ENCODE measurements around the gene LAG3. TPM values are rescaled to one million over a fixed set of nuclear protein-coding genes. Genes with fewer than 3 reads are reported as not detected.
A peak's percentile ranks its signal among the peaks of the same experiment; 100 is the strongest.

Gene LAG3
- total RNA-seq, 4 donors from 2014 or later = 0.68 to 1.4 TPM; not detected in 2

DNA sequence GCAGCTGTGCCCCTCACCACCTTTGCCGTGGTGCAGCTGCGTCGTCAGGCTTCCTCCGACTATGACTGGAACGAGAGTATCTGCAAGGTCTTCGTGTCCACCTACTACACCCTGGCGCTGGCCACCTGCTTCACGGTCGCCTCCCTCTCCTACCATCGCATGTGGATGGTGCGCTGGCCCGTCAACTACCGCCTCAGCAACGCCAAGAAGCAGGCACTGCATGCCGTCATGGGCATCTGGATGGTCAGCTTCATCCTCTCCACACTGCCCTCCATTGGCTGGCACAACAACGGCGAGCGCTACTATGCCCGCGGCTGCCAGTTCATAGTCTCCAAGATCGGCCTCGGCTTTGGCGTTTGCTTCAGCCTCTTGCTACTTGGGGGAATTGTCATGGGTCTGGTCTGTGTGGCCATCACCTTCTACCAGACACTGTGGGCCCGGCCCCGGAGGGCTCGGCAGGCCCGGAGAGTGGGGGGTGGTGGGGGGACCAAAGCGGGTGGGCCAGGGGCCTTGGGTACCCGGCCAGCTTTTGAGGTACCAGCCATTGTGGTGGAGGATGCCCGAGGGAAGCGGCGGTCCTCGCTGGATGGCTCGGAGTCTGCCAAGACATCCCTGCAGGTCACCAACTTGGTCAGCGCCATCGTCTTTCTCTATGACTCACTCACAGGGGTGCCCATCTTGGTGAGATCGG lies 51.9 kb downstream of the LAG3 start:
- in situ Hi-C loops (cut with MboI; ENCODE audit: low pct_ligation_motif_present in 1 of 4, low pct_unique_long_range_greater_than_20kb in 1 of 4, low sequenced_read_pairs in 3 of 4) = loop anchor here in 1 of 4 donors (10.0 kb wide), 1 partner anchor 79 kb away; no protein-coding TSS in a partner anchor
- WGBS, 2 donors (ENCODE audit: low coverage in 1 of 2) = 79 to 86% methylated on average over 7 to 37 of the region's 37 CpGs

DNA sequence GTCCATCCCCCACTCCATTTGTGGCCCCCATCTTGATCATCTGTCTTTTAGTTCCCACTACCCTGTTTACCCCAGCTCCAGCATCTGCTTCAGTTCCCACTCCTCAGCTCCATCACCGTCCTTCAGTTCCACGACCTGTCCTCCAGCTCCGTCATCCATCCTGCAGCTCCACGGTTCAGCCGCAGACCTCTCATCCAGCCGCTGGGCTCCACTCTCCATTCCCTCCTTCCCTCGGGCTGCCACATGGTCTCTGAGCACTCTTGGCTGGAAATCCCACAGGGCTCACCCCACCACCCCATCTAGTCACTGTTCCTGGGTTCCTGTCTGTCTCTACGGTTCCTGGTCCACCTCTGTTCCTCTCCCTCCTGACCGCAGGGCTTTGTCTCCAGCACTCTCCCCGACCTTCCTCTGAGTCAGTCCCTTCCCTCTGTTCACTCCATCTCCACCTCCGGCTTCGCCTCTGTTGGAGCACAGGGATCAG lies 52.6 kb downstream of the LAG3 start:
- Histone ChIP-seq H3K4me1 (peaks cover 14 to 47% (median 30%) of the 10 kb centered on the region in 4 donors), H3K36me3 (no peaks in the 10 kb centered on the region), H3K4me3 (no peak overlapping the region), H3K27me3 (peaks cover 61% of the 10 kb centered on the region), H3K9me3 (no peaks in the 10 kb centered on the region), H3K27ac (no peak overlapping the region)
- no peak for TF ChIP-seq POLR2A (IDR thresholded peaks at IDR 0.05)
- TF ChIP-seq POLR2AphosphoS5 (IDR thresholded peaks at IDR 0.05) = no peak
- TF ChIP-seq, protein P1, sequence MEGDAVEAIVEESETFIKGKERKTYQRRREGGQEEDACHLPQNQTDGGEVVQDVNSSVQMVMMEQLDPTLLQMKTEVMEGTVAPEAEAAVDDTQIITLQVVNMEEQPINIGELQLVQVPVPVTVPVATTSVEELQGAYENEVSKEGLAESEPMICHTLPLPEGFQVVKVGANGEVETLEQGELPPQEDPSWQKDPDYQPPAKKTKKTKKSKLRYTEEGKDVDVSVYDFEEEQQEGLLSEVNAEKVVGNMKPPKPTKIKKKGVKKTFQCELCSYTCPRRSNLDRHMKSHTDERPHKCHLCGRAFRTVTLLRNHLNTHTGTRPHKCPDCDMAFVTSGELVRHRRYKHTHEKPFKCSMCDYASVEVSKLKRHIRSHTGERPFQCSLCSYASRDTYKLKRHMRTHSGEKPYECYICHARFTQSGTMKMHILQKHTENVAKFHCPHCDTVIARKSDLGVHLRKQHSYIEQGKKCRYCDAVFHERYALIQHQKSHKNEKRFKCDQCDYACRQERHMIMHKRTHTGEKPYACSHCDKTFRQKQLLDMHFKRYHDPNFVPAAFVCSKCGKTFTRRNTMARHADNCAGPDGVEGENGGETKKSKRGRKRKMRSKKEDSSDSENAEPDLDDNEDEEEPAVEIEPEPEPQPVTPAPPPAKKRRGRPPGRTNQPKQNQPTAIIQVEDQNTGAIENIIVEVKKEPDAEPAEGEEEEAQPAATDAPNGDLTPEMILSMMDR (IDR thresholded peaks at IDR 0.05) = no peak
- TF ChIP-seq EP300 (IDR thresholded peaks at IDR 0.05; ENCODE audit: low read depth) = no peak
- DNase-seq = no peak
- in situ Hi-C loops (cut with MboI; ENCODE audit: low pct_ligation_motif_present in 1 of 4, low pct_unique_long_range_greater_than_20kb in 1 of 4, low sequenced_read_pairs in 3 of 4) = loop anchor here in 3 of 4 donors (10.0 to 25.0 kb wide), 2 partner anchors 80 to 88 kb away; no protein-coding TSS in a partner anchor
- 51 to 53% methylated on average over 7 to 12 of the region's 12 CpGs for WGBS, 2 donors (ENCODE audit: low coverage in 1 of 2)
- intact Hi-C loops (cut with DNase I; ENCODE audit: low total_unique reads) = loop anchor here (5.0 kb wide), 1 partner anchor 88 kb away; no protein-coding TSS in a partner anchor

More for the DNA sequence above, 51.9 kb downstream of the LAG3 start:
- Histone ChIP-seq H3K9me3 (no peaks in the 10 kb centered on the region), H3K4me1 (peaks cover 14 to 40% (median 25%) of the 10 kb centered on the region in 4 donors), H3K27ac (no peak overlapping the region), H3K4me3 (no peak overlapping the region), H3K36me3 (no peaks in the 10 kb centered on the region), H3K27me3 (peaks cover 54% of the 10 kb centered on the region)
- intact Hi-C loops (cut with DNase I; ENCODE audit: low total_unique reads) = no loop called here
- no peak for TF ChIP-seq POLR2A (IDR thresholded peaks at IDR 0.05)
- TF ChIP-seq EP300 (IDR thresholded peaks at IDR 0.05; ENCODE audit: low read depth) = no peak
- TF ChIP-seq, protein P1 (IDR thresholded peaks at IDR 0.05) = no peak
- no peak for TF ChIP-seq POLR2AphosphoS5 (IDR thresholded peaks at IDR 0.05)
- DNase-seq = no peak

DNA sequence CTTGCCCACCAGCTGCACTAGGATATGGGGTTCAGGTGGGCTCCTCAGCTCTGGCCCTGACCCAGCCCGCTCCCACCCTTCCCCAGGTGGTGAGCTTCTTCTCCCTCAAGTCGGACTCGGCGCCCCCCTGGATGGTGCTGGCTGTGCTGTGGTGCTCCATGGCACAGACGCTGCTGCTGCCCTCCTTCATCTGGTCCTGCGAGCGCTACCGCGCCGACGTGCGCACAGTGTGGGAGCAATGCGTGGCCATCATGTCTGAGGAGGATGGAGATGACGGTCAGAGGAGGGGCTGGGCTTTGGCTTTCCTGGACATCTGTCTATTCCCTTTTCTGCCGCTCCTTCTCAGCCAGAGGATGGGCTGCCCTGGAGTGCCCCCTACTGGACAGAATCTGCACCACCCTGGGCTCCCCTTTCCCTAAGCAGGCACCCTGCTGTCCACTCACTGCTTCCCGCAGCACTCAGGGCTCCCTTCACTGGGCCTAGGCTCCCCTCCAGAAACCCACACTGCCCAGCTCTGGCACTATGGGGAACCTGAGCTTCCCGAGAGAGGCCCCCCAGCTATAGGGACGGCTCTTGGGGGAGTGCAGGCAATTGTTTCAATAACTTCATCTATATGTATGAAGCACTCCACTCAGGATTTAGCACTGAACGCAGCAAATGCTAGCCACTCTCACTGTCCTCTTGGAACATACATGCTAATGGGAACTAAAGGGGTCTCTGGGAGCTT lies 53.2 kb downstream of the LAG3 start:
- TF ChIP-seq, protein P1 (IDR thresholded peaks at IDR 0.05) = peak; percentile 90 to 95 (median 92)
- no peak for TF ChIP-seq POLR2AphosphoS5 (IDR thresholded peaks at IDR 0.05)
- peak; percentile 89 for DNase-seq
- Histone ChIP-seq H3K27me3 (peaks cover 67% of the 10 kb centered on the region), H3K36me3 (no peaks in the 10 kb centered on the region), H3K27ac (no peak overlapping the region), H3K4me3 (no peak overlapping the region), H3K4me1 (peaks cover 14 to 47% (median 30%) of the 10 kb centered on the region in 4 donors), H3K9me3 (no peaks in the 10 kb centered on the region)
- intact Hi-C loops (cut with DNase I; ENCODE audit: low total_unique reads) (loop anchor here (5.0 kb wide), 1 partner anchor 88 kb away; no protein-coding TSS in a partner anchor), in situ Hi-C loops (cut with MboI; ENCODE audit: low pct_ligation_motif_present in 1 of 4, low pct_unique_long_range_greater_than_20kb in 1 of 4, low sequenced_read_pairs in 3 of 4) (loop anchor here in 3 of 4 donors (10.0 to 25.0 kb wide), 2 partner anchors 81 to 88 kb away; no protein-coding TSS in a partner anchor)
- 18 to 29% methylated on average over 1 to 19 of the region's 19 CpGs for WGBS, 2 donors (ENCODE audit: low coverage in 1 of 2)
